ENCODE measurements around the gene CUEDC1.
"Not testable (repeated sequence)": the region's sequence is repeated elsewhere in the genome, so short reads cannot be mapped to it uniquely, and the experiment has no call there.

CUEDC1 gene

GRCh38 chr17:57937492-57937891, 17.7 kb downstream of the CUEDC1 start:
- no peak for DNase-seq

GRCh38 chr17:57935833-57936807, 19.1 kb downstream of the CUEDC1 start:
- no peak for DNase-seq

- DNase-seq, result no peak
Observed at GRCh38 chr17:57931488-57932137, 23.6 kb downstream of the CUEDC1 start.

- DNase-seq, result no peak
Observed at GRCh38 chr17:57930239-57930638, 25.0 kb downstream of the CUEDC1 start.

- no peak for DNase-seq
Observed at GRCh38 chr17:57929386-57929785, 25.8 kb downstream of the CUEDC1 start.

GRCh38 chr17:57928928-57929327, 26.3 kb downstream of the CUEDC1 start:
- DNase-seq, result no peak

- DNase-seq, result no peak
Observed at GRCh38 chr17:57927048-57927723, 28.0 kb downstream of the CUEDC1 start.

GRCh38 chr17:57926723-57927047, 28.5 kb downstream of the CUEDC1 start:
- no peak for DNase-seq

GRCh38 chr17:57925361-57925990, 29.7 kb downstream of the CUEDC1 start:
- no peak for DNase-seq

- no peak for DNase-seq
Observed at GRCh38 chr17:57924677-57925076, 30.5 kb downstream of the CUEDC1 start.

- DNase-seq, result no peak
Observed at GRCh38 chr17:57923182-57923872, 31.9 kb downstream of the CUEDC1 start.

GRCh38 chr17:57922745-57923144, 32.5 kb downstream of the CUEDC1 start:
- DNase-seq, result not testable (repeated sequence)

GRCh38 chr17:57920916-57921703, 34.1 kb downstream of the CUEDC1 start:
- no peak for DNase-seq

GRCh38 chr17:57919918-57920317, 35.3 kb downstream of the CUEDC1 start:
- DNase-seq, result no peak

GRCh38 chr17:57918017-57918895, 37.0 kb downstream of the CUEDC1 start:
- DNase-seq, result no peak

- DNase-seq, result no peak
Observed at GRCh38 chr17:57916925-57917858, 38.0 kb downstream of the CUEDC1 start.

GRCh38 chr17:57915985-57916757, 39.0 kb downstream of the CUEDC1 start:
- no peak for DNase-seq

GRCh38 chr17:57915544-57915943, 39.7 kb downstream of the CUEDC1 start:
- no peak for DNase-seq

Data from KG1 (cell line).